ENCODE data around the gene ACACA.

The ACACA gene

DNA sequence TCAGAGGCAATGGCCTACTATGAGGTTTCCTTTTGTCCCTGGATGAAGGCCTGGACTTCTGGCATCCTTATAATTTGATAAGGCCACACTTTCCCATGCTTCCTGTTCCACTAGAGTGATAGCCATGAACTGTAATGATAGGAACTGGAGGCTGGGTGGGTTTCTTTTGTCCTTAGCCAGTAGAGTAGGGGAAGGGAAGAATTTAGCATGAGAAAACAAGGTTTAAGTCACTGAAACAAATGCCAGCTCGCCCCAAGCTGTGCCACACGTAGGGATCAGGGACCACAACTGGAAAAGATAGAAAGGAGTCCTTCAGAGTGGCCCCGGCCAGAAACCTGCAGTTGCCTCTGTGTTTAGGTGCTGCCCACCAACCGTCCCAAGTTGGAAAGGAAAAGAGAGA, 111.7 kb downstream of the ACACA start:
- no peak for DNase-seq

DNA sequence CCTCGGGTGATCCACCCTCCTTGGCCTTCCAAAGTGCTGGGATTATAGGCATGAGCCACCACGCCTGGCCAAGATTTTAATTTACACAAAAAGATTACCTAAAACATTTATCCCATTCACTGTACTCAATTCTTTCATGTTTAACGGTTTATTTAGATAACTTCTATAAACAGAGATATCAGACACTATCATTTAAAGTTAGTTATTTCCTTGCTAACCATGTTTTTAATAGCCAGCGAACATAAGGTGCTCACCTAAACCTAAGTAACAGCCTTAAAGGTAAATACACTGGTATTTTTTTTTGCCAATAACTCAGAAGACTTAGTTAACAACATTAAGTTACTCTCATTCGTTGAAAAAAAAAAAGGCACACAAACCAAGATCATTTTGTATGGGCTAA, 112.9 kb downstream of the ACACA start:
- DNase-seq = no peak

- DNase-seq = no peak
Observed at GRCh38 chr17:37292429-37293139, 114.1 kb downstream of the ACACA start.

DNA sequence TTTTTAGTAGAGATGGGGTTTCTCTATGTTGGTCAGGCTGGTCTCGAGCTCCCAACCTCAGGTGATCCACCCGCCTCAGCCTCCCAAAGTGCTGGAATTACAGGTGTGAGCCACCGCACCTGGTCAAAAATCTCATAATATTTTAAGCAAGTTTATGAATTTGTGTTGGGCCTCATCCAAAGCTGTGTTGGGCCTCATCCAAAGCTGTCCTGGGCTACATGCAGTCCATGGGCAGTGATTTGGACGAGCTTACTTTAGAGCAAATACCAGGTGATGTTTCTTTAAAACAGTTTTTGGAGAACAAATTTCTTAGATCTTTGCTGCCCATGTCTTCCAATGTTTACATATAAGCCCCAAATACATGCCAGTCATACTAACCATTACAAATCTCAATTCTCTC, 115.3 kb downstream of the ACACA start:
- DNase-seq = no peak

GRCh38 chr17:37286430-37286829, 120.2 kb downstream of the ACACA start:
- no peak for DNase-seq

DNA sequence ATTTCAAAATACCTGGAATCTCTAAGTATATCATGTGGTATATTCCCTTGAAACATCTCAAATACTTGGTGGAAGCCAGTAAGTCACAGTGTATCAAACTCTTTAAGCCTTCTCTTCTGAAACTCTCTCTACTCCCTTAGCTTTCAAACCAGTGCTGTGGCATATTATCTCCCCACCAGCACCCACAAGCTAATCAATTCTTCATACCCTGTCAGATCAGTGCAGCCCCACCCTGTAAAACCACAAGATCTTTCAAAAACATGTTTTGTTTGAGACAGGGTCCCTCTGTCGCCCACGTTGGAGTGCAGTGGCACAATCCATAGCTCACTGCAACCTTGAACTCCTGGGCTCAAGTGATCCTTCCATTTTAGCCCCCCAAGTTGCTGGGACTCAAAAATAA, 122.4 kb downstream of the ACACA start:
- no peak for DNase-seq

GRCh38 chr17:37283414-37283961, 123.1 kb downstream of the ACACA start:
- DNase-seq = no peak

DNA sequence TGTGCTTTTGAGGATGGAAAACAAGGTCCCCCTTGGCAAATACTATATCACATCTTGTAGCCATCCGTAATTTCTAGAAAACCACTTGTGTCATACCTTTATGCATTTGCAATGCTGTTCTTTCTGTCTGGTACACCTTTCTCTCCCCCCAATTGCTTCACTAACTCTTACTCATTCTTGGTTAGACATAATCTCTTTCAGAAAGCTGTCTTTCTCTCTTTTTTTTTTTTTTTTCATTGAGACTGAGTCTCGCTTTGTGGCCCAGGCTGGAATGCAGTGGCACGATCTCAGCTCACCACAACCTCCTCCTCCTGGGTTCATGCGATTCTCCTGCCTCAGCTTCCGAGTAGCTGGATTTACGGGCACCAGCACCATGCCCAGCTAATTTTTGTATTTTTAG, 125.8 kb downstream of the ACACA start:
- no peak for DNase-seq

- DNase-seq = no peak
Observed at GRCh38 chr17:37278247-37278894, 128.3 kb downstream of the ACACA start.

- DNase-seq = no peak
Observed at GRCh38 chr17:37276475-37276874, 130.2 kb downstream of the ACACA start.

- no peak for DNase-seq
Observed at GRCh38 chr17:37274461-37274860, 132.2 kb downstream of the ACACA start.

GRCh38 chr17:37273409-37274051, 133.1 kb downstream of the ACACA start:
- no peak for DNase-seq

GRCh38 chr17:37265446-37266173, 141.0 kb downstream of the ACACA start:
- DNase-seq = no peak

DNA sequence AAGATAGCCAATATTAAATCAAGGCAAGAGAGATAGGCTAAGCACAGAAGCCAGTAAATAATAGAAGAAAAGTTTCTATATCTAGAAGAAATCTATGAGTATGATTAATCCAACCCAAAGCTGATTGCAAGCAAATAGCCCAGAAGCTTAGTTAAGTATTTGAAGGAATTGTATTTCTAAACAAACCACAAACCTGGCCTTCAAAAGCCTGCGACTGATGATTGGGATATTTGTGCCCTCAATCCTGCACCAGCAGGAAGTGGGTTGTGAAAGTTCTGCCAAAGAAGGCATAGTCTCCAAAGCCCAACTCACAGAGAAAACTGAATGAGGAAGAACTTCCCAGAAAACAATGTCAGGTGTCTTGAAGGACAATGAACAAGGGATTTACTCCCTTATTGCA, 145.3 kb downstream of the ACACA start:
- DNase-seq = no peak

DNA sequence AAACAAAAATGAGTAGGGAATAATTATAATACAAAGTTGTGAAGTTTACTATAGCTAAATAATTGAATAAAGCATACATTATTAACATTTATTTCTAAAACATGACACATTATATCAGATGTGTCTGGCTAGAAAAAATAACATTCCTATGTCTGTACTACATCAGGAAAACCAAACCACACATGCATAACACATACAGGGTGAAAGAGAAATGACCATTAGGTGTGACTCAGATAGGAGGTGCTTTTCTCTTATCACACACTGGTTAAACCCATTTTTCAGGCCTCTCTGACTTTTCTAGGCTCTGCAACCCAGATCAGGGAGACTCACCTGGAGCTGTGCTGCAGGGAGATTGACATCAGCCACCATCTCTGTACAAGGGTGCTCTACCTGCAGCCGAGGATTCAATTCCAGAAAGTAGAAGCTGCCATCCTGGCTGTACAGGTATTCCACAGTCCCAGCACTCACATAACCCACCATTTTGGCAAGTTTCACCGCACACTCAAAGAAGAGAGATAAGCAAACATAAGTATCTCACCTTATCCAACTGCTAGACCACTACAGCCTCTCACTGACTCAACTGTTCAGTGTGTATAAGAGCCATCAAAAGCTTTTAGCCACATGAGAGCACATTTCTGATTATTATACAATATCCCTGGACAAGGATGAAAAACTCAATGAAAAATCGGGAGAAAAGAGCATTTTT, 147.5 kb downstream of the ACACA start:
- no peak for DNase-seq

- DNase-seq = no peak
Observed at GRCh38 chr17:37256627-37257026, 150.0 kb downstream of the ACACA start.

- no peak for DNase-seq
Observed at GRCh38 chr17:37255432-37255831, 151.2 kb downstream of the ACACA start.

DNA sequence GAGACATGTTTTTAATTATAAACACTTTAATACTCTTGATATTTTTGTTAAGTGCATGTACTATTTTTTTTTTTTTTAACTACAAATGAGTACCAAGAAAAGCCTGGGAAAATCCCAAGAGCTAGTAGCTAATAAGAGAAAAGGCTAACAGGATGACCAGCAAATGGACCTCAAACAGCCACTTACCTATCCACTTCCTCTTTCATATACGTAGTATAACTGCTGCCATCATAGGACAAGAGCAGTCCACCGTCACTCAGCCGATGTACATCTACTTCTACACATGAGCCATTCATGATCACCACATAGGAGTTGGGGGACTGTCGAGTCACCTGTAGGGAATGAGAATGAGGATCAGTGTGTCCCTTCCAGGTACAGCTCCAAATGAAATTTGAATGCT, 158.8 kb downstream of the ACACA start:
- no peak for DNase-seq

DNA sequence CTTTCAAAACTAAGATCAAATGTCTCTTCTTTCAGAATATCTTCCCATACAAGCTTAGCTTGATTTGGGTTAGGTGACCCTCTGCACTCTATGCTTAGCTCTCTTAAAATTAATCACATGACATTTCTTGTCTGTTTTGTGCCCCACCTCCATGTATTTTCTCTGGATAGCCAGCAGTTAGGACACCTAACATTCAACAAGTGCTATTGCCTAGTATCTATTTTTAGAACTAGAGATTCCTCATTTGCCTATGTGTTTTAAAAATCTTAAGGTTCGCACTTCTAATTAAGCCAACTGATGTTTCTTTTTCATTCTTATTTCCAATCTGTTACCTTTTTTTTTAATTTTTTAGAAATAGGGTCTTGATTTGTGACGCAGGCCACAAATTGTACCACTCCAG, 160.6 kb downstream of the ACACA start:
- no peak for DNase-seq

DNA sequence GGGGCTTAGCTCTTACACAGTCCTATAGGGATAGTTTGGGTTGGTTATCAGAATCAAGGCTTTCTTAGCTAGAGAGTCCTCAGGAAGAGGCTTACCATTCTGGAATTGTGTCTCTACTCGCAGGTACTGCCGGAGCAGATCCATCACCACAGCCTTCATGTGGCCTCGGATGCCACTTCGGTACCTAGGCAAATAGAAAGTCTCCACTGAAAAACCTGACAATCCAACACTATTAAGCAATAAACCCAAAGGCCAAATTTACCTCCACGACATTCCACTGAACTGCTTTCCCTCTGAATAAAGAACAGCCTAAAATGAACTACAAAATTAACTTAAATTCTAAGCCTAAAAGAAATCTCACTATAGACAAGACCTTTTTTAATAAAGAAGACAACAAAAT, 166.3 kb downstream of the ACACA start:
- no peak for DNase-seq

DNA sequence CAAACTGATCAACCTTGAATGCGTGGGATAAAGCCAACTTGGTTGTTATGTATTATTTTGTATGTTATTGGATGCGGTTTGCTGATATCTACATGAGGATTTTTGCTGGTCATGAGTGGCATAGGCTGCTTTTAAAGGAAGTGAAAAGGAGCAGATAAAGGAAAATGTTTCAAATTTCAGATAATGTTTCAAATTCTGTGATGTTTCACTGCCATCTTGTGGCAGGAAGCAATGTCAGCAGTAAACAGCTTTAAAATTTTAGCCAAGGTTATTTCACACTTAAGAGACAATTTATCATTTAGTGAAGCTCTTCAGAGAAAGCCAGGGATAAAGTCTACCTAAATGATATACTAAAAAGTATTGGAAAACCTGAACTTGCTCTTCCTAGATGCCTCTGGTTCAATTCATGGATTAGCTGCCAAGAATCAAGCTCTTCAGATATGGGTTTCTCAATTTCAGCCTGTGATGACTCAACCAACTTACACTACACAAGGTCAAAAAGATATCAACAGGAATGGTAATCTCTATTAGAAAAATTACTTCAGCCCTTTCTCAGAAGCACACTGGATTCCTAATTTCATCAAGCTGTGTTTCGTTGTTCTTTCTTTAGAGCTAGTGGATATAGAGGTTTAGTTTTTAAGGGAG, 166.8 kb downstream of the ACACA start:
- no peak for DNase-seq

Data from nucleus accumbens (tissue), 56 donors.